K562 (cell line): ENCODE measurements around the gene PCCB. TPM values are rescaled to one million over a fixed set of nuclear protein-coding genes. Genes with fewer than 3 reads are reported as not detected.
"Not testable (repeated sequence)": the region's sequence is repeated elsewhere in the genome, so short reads cannot be mapped to it uniquely, and the experiment has no call there.

Experiments used
- ATAC-seq: fragments of 200-7000 bp; cut with Tn5 transposase; 3 replicates; pipeline ENCODE4 v1.9.1; 2020; ENCODE audit warnings: moderate library complexity
- BruUV-seq: library from RNA; stranded (reverse); fragments of 400-500 nt; replicated peaks from 2 replicates; lab custom pipeline; 2021; lab: Mats Ljungman, UMichigan
- CTCF ChIA-PET: fragments of 300-600 bp; formaldehyde crosslinking; extraction: SDS; loops from one replicate; lab custom pipeline; 2021; ENCODE audit warnings: low intra/inter-chr PET ratio; lab: Yijun Ruan, JAX
- POLR2A ChIA-PET: fragments of 300-600, 350-650 bp; sonication (Branson Sonifier 250); formaldehyde crosslinking; extraction: SDS; loops from one replicate; lab custom pipeline; 2021; ENCODE audit warnings: antibody characterized with exemption, inconsistent platforms; lab: Yijun Ruan, JAX
- DNase-seq, 4 experiments: peaks; one replicate each; pipeline versions ENCODE4 v3.0.0 to v3.0.0-alpha.2; 2011 to 2018; ENCODE audit warnings: low spot score in 3 of 4, mixed read lengths in 3 of 4; ENCODE audit errors: extremely low read depth in 1 of 4
- FAIRE-seq: peaks from 2 replicates; lab custom pipeline; 2011; peaks lifted over from hg19 to GRCh38; lab: Jason Lieb, UNC
- H2AFZ ChIP-seq: 2 replicates; pipeline ENCODE4 v1.6.0; 2011; ENCODE audit warnings: low read depth, low read length, control low read depth, inconsistent platforms
- H3K27ac ChIP-seq: fragments of 200-600 bp; 3 replicates; pipeline ENCODE4 v1.8.0; 2011; ENCODE audit warnings: low read depth, mild to moderate bottlenecking, control low read depth, inconsistent platforms, low read length, moderate library complexity, mixed read lengths; ENCODE audit errors: extremely low read depth
- H3K27me3 ChIP-seq, 2 experiments: fragments of 300-600 bp in 1 of 2; 2 replicates in 1 of 2; 3 replicates in 1 of 2; pipeline versions ENCODE4 v1.6.0 to v1.8.0; 2011; ENCODE audit warnings: inconsistent platforms in 2 of 2, low read length in 2 of 2, mild to moderate bottlenecking in 1 of 2, mixed read lengths in 1 of 2, moderate library complexity in 1 of 2; ENCODE audit not compliant: control insufficient read depth in 2 of 2, insufficient read depth in 2 of 2
- H3K36me3 ChIP-seq: fragments of 300-600 bp; 3 replicates; pipeline ENCODE4 v1.8.0; 2011; ENCODE audit warnings: mild to moderate bottlenecking, low read length, inconsistent platforms; ENCODE audit not compliant: control insufficient read depth, insufficient read depth
- H3K4me1 ChIP-seq, 2 experiments: fragments of 200-600 bp in 1 of 2; replicated peaks in 1 of 2; 2 replicates in 1 of 2; 3 replicates in 1 of 2; pipeline versions ENCODE4 v1.5.1 to v1.8.0; 2011; ENCODE audit warnings: inconsistent platforms in 2 of 2, low read length in 2 of 2, mild to moderate bottlenecking in 1 of 2, mixed read lengths in 1 of 2, moderate library complexity in 1 of 2; ENCODE audit not compliant: control insufficient read depth in 2 of 2, insufficient read depth in 2 of 2
- H3K4me2 ChIP-seq: 2 replicates; pipeline ENCODE4 v1.6.1; 2011; ENCODE audit warnings: low read length, control low read depth, inconsistent platforms, mixed read lengths; ENCODE audit not compliant: insufficient read depth
- H3K4me3 ChIP-seq: fragments of 200-600 bp; sonication (generic), shearing (Covaris generic); 2 replicates; pipeline ENCODE4 v1.5.1; 2016; ENCODE audit warnings: control low read depth, inconsistent platforms
- H3K79me2 ChIP-seq: fragments of 200-600 bp; 3 replicates; pipeline ENCODE4 v1.8.0; 2011; ENCODE audit warnings: low read length, inconsistent platforms; ENCODE audit not compliant: control insufficient read depth, insufficient read depth
- H3K9ac ChIP-seq, 2 experiments: 2 replicates each; pipeline versions ENCODE4 v1.6.0 to v1.6.1; 2011; ENCODE audit warnings: low read depth in 2 of 2, low read length in 2 of 2, control low read depth in 1 of 2, inconsistent platforms in 1 of 2, mild to moderate bottlenecking in 1 of 2, mixed read lengths in 1 of 2; ENCODE audit not compliant: insufficient read depth in 1 of 2
- H3K9me1 ChIP-seq: one replicate; pipeline ENCODE4 v1.6.0; 2011; ENCODE audit warnings: inconsistent platforms, mild to moderate bottlenecking, low read length, moderate library complexity; ENCODE audit not compliant: control insufficient read depth, insufficient read depth
- H3K9me3 ChIP-seq: replicated peaks from 2 replicates; pipeline ENCODE4 v1.5.1; 2011; ENCODE audit warnings: low read depth, low read length, inconsistent platforms; ENCODE audit not compliant: control insufficient read depth, insufficient read depth
- H4K20me1 ChIP-seq: replicated peaks from 2 replicates; pipeline ENCODE4 v1.6.1; 2011; ENCODE audit warnings: low read length, inconsistent platforms, mixed read lengths; ENCODE audit not compliant: control insufficient read depth, insufficient read depth
- BRD4 ChIP-seq: fragments of 200-600 bp; sonication (generic); IDR thresholded peaks from 2 replicates; pipeline ENCODE4 v1.6.1; 2017; ENCODE audit warnings: inconsistent platforms
- ETV5 ChIP-seq: sonication (generic); formaldehyde crosslinking; IDR thresholded peaks from 2 replicates; pipeline ENCODE4 v1.4.0; 2020; ENCODE audit warnings: low read depth, mild to moderate bottlenecking, missing genetic modification reagents
- HDAC8 ChIP-seq: fragments of 450-650 bp; IDR thresholded peaks from 2 replicates; pipeline ENCODE4 v1.6.1; 2016; ENCODE audit warnings: mild to moderate bottlenecking, missing genetic modification characterization, moderate library complexity, missing compliant biosample characterization
- SMARCE1 ChIP-seq: fragments of 450-650 bp; IDR thresholded peaks from 2 replicates; pipeline ENCODE4 v1.7.1; 2016; ENCODE audit warnings: mild to moderate bottlenecking
- SPI1 ChIP-seq: IDR thresholded peaks from 2 replicates; pipeline ENCODE4 v1.6.1; 2011; ENCODE audit warnings: low read depth, low read length, control low read depth, borderline replicate concordance
- ZNF282 ChIP-seq: sonication (generic); formaldehyde crosslinking; IDR thresholded peaks from 2 replicates; pipeline ENCODE4 v1.8.1; 2023; ENCODE audit warnings: missing genetic modification reagents
- ZNF584 ChIP-seq: fragments of 200-800 bp; sonication (Bioruptor generic); IDR thresholded peaks from 2 replicates; pipeline ENCODE4 v1.6.1; 2016; ENCODE audit warnings: low read depth, mild to moderate bottlenecking, missing genetic modification characterization, missing compliant biosample characterization
- ZNF780A ChIP-seq: fragments of 250-450 bp; sonication (Bioruptor Pico); IDR thresholded peaks from 2 replicates; pipeline ENCODE4 v1.5.0; 2021; ENCODE audit warnings: mild to moderate bottlenecking
- WGBS: fragments of 100-300 bp; shearing (Covaris generic); methylation state at CpG from one replicate; pipeline ENCODE4 v1.1.6; 2016; ENCODE audit warnings: low coverage, mixed read lengths; ENCODE audit not compliant: insufficient coverage; ENCODE audit errors: missing lambda C conversion rate; 5-methylcytosine and 5-hydroxymethylcytosine counted together
- in situ Hi-C: fragments of 300-500 bp; cut with MboI; formaldehyde crosslinking; loops from 4 replicates; pipeline ENCODE4 v1.15.0; 2018; ENCODE audit warnings: inconsistent platforms, mixed read lengths
- intact Hi-C: fragments of 100-400 bp; cut with micrococcal nuclease; formaldehyde crosslinking; loops from 2 replicates; pipeline ENCODE4 v1.14.2; 2022
- polyA plus RNA-seq, 8 experiments: library from polyadenylated mRNA; depleted of rRNA in 4 of 8; stranded (reverse) in 5 of 8; unstranded in 3 of 8; fragments of >200 nt; fragmentation: Nextera tagmentation in 2 of 8; fragmentation: Illumina TruSeq in 1 of 8; extraction: Ambion mirVana in 2 of 8; extraction: Trizol in 1 of 8; gene quantifications; 2 replicates each; pipeline versions ENCODE4 v1.2.1 to v1.2.3, GENCODE V29; 2011 to 2014; ENCODE audit warnings: inconsistent platforms in 1 of 8, missing spikeins in 1 of 8
- total RNA-seq, 7 experiments: library from RNA; depleted of rRNA in 6 of 7; stranded (reverse); fragments of >200 nt in 6 of 7; fragmentation: Illumina TruSeq in 2 of 7; extraction: Trizol in 2 of 7; gene quantifications; 2 replicates each; pipeline versions ENCODE4 v1.2.1 to v1.2.3, GENCODE V29; 2011 to 2021; ENCODE audit warnings: low replicate concordance in 1 of 7
- TF ChIP-seq, protein P1 (sequence below): fragments of 450-650 bp; IDR thresholded peaks from 2 replicates; pipeline ENCODE4 v1.6.1; 2017; ENCODE audit warnings: antibody characterized with exemption, mild to moderate bottlenecking

Gene PCCB
- total and polyA plus RNA-seq, 9 of the 15 experiments (the other 6 are each of a cell fraction or from before 2014, with no cell fraction given) = 69.5 to 173 (median 92.8) TPM

DNA sequence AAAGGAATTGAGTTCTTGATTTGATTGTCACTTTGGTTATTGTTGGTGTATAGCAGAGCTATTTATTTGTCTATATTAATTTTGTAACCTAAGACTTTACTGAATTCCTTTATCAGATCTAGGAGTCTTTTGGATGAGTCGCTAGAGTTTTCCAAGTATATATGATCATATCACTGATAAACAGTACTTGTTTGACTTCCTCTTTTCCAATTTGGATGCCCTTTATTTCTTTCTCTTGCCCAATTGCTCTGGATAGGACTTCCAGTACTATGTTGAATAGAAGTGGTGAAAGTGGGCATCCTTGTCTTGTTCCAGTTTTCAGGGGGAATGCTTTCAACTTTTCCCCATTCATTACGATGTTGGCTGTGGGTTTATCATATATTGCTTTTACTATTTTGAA lies 21.5 kb downstream of the PCCB start:
- in situ Hi-C loops, FAIRE-seq: not testable (repeated sequence)
- TF ChIP-seq SMARCE1 (peak; percentile 47; the same call in 1 of the 2 replicates), SPI1 (peak; percentile 67)
- TF ChIP-seq, all 486 proteins: peak for 2; not testable (repeated sequence) for 484
- H3K27ac ChIP-seq, H4K20me1 ChIP-seq, H3K4me3 ChIP-seq, BruUV-seq, intact Hi-C loops, DNase-seq, H3K9ac ChIP-seq, H3K9me3 ChIP-seq, H3K4me2 ChIP-seq, H3K9me1 ChIP-seq, H3K4me1 ChIP-seq, CTCF ChIA-PET, ATAC-seq, POLR2A ChIA-PET, H3K27me3 ChIP-seq, H2AFZ ChIP-seq: not testable (repeated sequence)
- peaks cover 60% of the 10 kb centered on the region for H3K79me2 ChIP-seq
- H3K36me3 ChIP-seq = peaks cover 18% of the 10 kb centered on the region; the same call in 2 of the 3 replicates
- 28% methylated on average over 2 of the region's 2 CpGs for WGBS

DNA sequence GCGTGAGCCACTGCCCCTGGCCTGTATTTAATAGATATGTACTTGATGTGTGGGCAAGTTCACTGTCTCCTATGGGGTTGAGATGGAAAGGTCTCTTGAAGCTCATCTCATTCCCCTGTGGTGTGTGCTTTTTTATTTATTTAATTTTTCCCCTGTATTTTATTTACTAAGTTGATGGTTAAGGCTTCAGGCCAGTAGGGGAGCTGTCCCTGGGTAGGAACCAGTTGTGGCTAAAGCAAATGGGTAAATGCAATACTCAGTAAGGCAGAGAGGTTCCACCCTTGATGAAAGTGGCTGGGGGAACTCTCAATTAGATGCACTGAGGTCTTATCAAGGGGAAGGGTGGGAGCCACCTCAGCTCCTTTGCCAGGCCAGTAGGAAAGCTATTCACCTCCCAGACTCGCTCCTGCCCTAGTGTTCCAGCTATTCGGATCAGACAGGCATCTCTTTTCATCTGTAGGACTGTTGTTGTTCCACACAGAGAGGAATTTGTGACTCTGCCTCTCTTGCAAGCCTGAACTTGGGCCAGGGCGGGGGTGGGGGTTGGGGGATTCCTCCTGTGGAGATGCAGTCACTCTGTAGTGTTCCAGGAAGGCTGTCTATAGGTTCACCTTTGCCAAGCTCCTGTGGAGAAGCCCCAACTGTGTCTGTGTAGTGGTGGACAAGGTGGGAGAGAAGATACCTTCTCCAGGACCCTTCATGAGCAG lies 26.1 kb downstream of the PCCB start:
- H4K20me1 ChIP-seq = no peaks in the 10 kb centered on the region
- FAIRE-seq = no peak
- no peaks in the 10 kb centered on the region for H3K27me3 ChIP-seq
- no TSS peak for BruUV-seq
- CTCF ChIA-PET = no interaction called here
- in situ Hi-C loops (no loop called here), intact Hi-C loops (no loop called here)
- no peak overlapping the region for H3K27ac ChIP-seq
- peaks cover 81% of the 10 kb centered on the region for H3K79me2 ChIP-seq
- peaks cover 41% of the 10 kb centered on the region; the same call in 2 of the 3 replicates for H3K36me3 ChIP-seq
- no peak overlapping the region for H3K4me2 ChIP-seq
- H3K9me1 ChIP-seq = no peaks in the 10 kb centered on the region
- H3K9me3 ChIP-seq = peaks cover 4% of the 10 kb centered on the region; the same call in 1 of the 2 replicates
- peak; percentile 45; the same call in 2 of the 3 replicates for ATAC-seq
- H3K4me1 ChIP-seq = peaks cover 3 to 7% of the 10 kb centered on the region in 2 experiments; a peak in 2 of 5 replicates
- WGBS = 87% methylated on average over 4 of the region's 4 CpGs
- POLR2A ChIA-PET = interaction anchor here (0.8 kb wide), 1 partner anchor 8 kb away, joined by 3 read pairs; no protein-coding TSS in a partner anchor
- no peak overlapping the region for H2AFZ ChIP-seq
- H3K4me3 ChIP-seq = no peak overlapping the region
- no peak overlapping the region for H3K9ac ChIP-seq
- DNase-seq = no peak
- no peak for TF ChIP-seq ZNF780A
- no peak for TF ChIP-seq ZNF584 (CRISPR knock-in tag)
- TF ChIP-seq ETV5 (CRISPR knock-in tag) = no peak
- no peak for TF ChIP-seq BRD4
- TF ChIP-seq ZNF282 = no peak
- no peak for TF ChIP-seq HDAC8 (tag)
- TF ChIP-seq, protein P1, sequence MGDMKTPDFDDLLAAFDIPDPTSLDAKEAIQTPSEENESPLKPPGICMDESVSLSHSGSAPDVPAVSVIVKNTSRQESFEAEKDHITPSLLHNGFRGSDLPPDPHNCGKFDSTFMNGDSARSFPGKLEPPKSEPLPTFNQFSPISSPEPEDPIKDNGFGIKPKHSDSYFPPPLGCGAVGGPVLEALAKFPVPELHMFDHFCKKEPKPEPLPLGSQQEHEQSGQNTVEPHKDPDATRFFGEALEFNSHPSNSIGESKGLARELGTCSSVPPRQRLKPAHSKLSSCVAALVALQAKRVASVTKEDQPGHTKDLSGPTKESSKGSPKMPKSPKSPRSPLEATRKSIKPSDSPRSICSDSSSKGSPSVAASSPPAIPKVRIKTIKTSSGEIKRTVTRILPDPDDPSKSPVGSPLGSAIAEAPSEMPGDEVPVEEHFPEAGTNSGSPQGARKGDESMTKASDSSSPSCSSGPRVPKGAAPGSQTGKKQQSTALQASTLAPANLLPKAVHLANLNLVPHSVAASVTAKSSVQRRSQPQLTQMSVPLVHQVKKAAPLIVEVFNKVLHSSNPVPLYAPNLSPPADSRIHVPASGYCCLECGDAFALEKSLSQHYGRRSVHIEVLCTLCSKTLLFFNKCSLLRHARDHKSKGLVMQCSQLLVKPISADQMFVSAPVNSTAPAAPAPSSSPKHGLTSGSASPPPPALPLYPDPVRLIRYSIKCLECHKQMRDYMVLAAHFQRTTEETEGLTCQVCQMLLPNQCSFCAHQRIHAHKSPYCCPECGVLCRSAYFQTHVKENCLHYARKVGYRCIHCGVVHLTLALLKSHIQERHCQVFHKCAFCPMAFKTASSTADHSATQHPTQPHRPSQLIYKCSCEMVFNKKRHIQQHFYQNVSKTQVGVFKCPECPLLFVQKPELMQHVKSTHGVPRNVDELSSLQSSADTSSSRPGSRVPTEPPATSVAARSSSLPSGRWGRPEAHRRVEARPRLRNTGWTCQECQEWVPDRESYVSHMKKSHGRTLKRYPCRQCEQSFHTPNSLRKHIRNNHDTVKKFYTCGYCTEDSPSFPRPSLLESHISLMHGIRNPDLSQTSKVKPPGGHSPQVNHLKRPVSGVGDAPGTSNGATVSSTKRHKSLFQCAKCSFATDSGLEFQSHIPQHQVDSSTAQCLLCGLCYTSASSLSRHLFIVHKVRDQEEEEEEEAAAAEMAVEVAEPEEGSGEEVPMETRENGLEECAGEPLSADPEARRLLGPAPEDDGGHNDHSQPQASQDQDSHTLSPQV = no peak
